ENCODE data around the gene MYH3.

DNA sequence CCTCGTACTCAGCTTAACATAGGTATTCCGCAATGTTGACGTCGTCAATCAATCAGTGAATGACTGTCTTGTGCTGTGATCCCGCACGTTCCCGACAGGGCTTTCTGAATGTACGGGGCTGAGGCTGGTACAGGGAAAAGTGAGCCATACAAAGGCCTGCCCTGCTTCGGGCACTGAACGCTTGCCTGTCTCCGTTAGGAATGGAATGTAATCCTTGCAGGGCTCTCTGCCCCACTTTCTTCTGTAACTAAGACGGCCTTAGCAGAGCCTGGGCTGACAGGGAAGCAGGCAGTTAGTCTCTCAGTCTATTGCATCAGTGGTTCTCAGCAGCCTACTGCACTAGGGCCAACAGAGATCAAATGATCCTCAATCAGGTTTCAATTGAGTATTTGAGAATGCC lies 16.2 kb upstream of the MYH3 start:
- TF ChIP-seq EP300 (IDR thresholded peaks at IDR 0.05) (no peak), RFX5 (IDR thresholded peaks at IDR 0.05) (no peak)
